22Rv1 (cell line): ENCODE measurements around the gene RNF32.

Experiments
- ZFX ChIP-seq: fragments of 450-650 bp; IDR thresholded peaks from 2 replicates; pipeline ENCODE4 v1.6.1; 2017; ENCODE audit warnings: antibody characterized with exemption, borderline replicate concordance
- TF ChIP-seq, protein P1 (sequence below): fragments of 450-650 bp; IDR thresholded peaks from 2 replicates; pipeline ENCODE4 v1.5.1; 2017; ENCODE audit warnings: mild to moderate bottlenecking

DNA sequence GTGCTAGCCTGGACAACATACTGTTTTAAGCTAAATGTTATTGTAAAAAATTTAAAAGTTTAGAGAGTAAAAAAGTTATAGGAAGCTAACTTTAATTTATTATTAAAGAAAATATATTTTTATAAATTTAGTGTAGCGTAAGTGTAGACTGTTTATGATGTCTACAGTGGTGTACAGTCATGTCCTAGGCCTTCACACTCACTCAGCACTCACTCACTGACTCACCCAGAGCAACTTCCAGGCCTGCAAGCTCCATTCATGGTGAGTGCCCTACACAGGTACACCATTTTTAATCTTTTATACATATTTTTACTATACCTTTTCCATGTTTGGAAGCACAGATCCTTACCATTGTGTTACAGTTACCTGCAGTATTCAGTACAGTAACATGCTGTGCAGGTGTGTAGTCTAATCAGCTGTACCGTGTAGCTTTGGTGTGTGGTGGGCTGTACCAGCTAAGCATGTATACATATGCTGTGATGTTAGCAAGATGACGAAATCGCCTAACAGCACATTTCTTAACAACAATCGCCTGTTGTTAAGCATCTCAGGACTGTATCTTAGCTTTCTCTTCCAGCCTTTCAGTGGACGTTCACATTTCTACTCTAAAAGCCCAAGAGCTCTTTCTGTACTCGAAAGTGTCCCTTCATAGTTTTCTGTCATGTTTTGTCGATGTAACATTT lies 12.5 kb downstream of the RNF32 start:
- TF ChIP-seq, protein P1, sequence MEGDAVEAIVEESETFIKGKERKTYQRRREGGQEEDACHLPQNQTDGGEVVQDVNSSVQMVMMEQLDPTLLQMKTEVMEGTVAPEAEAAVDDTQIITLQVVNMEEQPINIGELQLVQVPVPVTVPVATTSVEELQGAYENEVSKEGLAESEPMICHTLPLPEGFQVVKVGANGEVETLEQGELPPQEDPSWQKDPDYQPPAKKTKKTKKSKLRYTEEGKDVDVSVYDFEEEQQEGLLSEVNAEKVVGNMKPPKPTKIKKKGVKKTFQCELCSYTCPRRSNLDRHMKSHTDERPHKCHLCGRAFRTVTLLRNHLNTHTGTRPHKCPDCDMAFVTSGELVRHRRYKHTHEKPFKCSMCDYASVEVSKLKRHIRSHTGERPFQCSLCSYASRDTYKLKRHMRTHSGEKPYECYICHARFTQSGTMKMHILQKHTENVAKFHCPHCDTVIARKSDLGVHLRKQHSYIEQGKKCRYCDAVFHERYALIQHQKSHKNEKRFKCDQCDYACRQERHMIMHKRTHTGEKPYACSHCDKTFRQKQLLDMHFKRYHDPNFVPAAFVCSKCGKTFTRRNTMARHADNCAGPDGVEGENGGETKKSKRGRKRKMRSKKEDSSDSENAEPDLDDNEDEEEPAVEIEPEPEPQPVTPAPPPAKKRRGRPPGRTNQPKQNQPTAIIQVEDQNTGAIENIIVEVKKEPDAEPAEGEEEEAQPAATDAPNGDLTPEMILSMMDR = no peak
- TF ChIP-seq ZFX = no peak
